Tibial nerve (tissue), 3 donors: ENCODE results near the gene TM4SF20.

Experiments used
- CTCF ChIP-seq, 5 experiments: fragments of 200-600 bp in 3 of 5; fragments of 450-650 bp in 2 of 5; sonication (generic) in 3 of 5; IDR thresholded peaks; one replicate each; pipeline ENCODE4 v1.5.1; 2016 to 2019; ENCODE audit warnings: antibody characterized with exemption in 5 of 5, mild to moderate bottlenecking in 3 of 5, moderate library complexity in 2 of 5
- POLR2A ChIP-seq, 2 donors: fragments of 450-650 bp; IDR thresholded peaks; one replicate each; pipeline ENCODE4 v1.6.1; 2017; ENCODE audit warnings: antibody characterized with exemption in 2 of 2, mild to moderate bottlenecking in 2 of 2, moderate library complexity in 2 of 2

DNA sequence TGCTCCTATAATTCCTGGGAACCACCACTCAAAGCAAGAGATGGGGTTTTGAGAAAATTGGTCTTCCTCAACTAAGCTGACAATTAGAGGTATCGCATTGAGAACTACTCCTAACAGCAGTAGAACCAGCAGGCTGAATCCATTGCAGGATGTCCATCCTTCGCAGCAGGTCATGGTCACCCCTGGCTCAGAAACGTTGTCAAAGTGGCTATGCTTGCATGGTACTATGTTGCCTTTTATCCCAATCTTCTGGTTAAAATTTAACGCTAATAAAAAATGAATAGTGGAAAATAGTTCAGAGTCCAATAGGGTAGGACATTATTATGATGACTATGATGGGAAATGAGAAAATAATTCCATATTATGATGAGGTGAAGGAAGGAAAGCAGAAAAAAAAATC lies at the start of gene TM4SF20:
- no peak for TF ChIP-seq CTCF (IDR thresholded peaks at IDR 0.05)
- TF ChIP-seq POLR2A (IDR thresholded peaks at IDR 0.05), result no peak
